Esophagus squamous epithelium (tissue), 5 donors: ENCODE measurements around the gene PTPN14. TPM values are rescaled to one million over a fixed set of nuclear protein-coding genes. Genes with fewer than 3 reads are reported as not detected.

ENCODE experiments used
- DNase-seq: peaks from one replicate; lab custom pipeline; 2025; lab: John Stamatoyannopoulos, UW
- H3K27ac ChIP-seq, 4 donors: fragments of 200-600 bp; sonication (generic); one replicate each; pipeline ENCODE4 v1.5.1; 2016 to 2019; ENCODE audit warnings: mild to moderate bottlenecking in 1 of 4
- H3K27me3 ChIP-seq, 4 donors: fragments of 200-600 bp; sonication (generic); 1 replicate in 3 of 4; 2 replicates in 1 of 4; pipeline versions ENCODE4 v1.5.1 to v1.6.0; 2017 to 2021; ENCODE audit warnings: antibody characterized with exemption in 1 of 4
- H3K36me3 ChIP-seq, 3 donors: fragments of 200-600 bp; sonication (generic); one replicate each; pipeline ENCODE4 v1.5.1; 2016 to 2019
- H3K4me1 ChIP-seq, 3 donors: fragments of 200-600 bp; sonication (generic); one replicate each; pipeline ENCODE4 v1.5.1; 2017 to 2019
- H3K4me3 ChIP-seq, 4 donors: fragments of 200-600 bp; sonication (generic); 1 replicate in 3 of 4; 2 replicates in 1 of 4; pipeline ENCODE4 v1.5.1; 2016 to 2019; ENCODE audit warnings: mild to moderate bottlenecking in 2 of 4, moderate library complexity in 1 of 4
- H3K9me3 ChIP-seq, 3 donors: fragments of 200-600 bp; sonication (generic); one replicate each; pipeline ENCODE4 v1.5.1; 2016 to 2019
- CTCF ChIP-seq, 6 experiments: fragments of 450-650 bp in 4 of 6; fragments of 200-600 bp in 2 of 6; sonication (generic) in 2 of 6; IDR thresholded peaks; one replicate each; pipeline ENCODE4 v1.5.1; 2016 to 2019; ENCODE audit warnings: antibody characterized with exemption in 6 of 6, mild to moderate bottlenecking in 4 of 6, moderate library complexity in 4 of 6
- POLR2A ChIP-seq, 4 donors: fragments of 450-650 bp; IDR thresholded peaks; one replicate each; pipeline ENCODE4 v1.6.1; 2017; ENCODE audit warnings: antibody characterized with exemption in 4 of 4, mild to moderate bottlenecking in 4 of 4, moderate library complexity in 3 of 4
- WGBS, 2 donors: methylation state at CpG; one replicate each; pipeline ENCODE4 v1.1.5; 2018; 5-methylcytosine and 5-hydroxymethylcytosine counted together
- intact Hi-C: fragments of 100-400 bp; cut with DNase I; formaldehyde crosslinking; loops from one replicate; pipeline ENCODE4 v1.15.0; 2022
- total RNA-seq, 4 donors: library from RNA; depleted of rRNA; stranded (reverse); fragments of >200 nt; gene quantifications; one replicate each; pipeline ENCODE4 v1.1.0, GENCODE V29; 2016
- donor health status: DM: yes; HTN: yes; CAD: no.

PTPN14 gene
- total RNA-seq, 4 donors from 2014 or later = 14.4 to 28.8 (median 15.7) TPM

DNA sequence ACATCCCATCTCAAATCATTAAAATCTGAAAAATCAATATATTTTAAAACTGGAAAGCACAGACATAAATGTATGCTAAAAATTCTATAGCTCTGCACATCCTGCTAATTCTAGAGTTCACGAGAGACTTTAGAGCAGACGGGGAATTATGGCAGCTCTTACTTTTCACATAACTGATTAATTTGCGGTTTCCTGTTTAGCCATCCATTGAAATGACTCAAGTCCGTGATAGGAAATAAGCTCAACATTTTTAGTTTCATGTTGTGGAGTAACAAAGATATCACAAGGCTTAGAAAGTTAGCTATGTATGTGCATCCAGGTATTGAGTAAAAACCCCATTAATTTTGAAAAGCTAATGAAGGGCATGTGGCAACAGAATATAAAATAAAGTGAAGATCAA, 147.2 kb downstream of the PTPN14 start:
- no peaks in the 10 kb centered on the region for H3K9me3 ChIP-seq
- no peak for TF ChIP-seq POLR2A (IDR thresholded peaks at IDR 0.05)
- intact Hi-C loops = no loop called here
- H3K4me1 ChIP-seq = peaks cover 0 to 8% (median 8%) of the 10 kb centered on the region in 3 donors
- H3K36me3 ChIP-seq = peaks cover 0 to 38% (median 0%) of the 10 kb centered on the region in 3 donors
- no peaks in the 10 kb centered on the region for H3K27me3 ChIP-seq
- H3K27ac ChIP-seq = peak overlapping the region in 2 of 4 donors; percentile 37 to 52
- DNase-seq = no peak
- WGBS, 2 donors = 49 to 53% methylated on average over 4 of the region's 4 CpGs
- H3K4me3 ChIP-seq = no peak overlapping the region

DNA sequence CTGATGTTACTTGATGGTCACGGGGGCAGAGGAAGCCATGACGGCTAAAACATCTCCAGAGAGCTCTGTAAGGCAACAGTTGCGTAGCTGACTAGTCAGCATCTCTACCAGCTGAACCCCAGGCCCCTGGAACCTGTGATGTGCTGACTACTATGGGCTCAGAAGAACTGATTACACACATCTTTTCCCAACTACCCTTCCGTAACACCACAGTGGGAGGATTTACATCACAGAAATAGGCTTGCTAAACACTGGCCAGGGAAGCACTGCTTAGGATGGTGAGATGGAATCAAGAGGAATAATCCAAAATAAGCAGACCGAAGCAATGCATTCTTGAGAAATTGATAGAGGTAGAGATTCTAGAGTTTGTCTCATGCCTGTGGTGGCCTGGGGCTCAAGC, 148.0 kb downstream of the PTPN14 start:
- 77 to 95% methylated on average over 3 to 5 of the region's 5 CpGs for WGBS, 2 donors
- Histone ChIP-seq H3K27ac (peak overlapping the region in 1 of 4 donors; percentile 49), H3K9me3 (no peaks in the 10 kb centered on the region), H3K4me3 (no peak overlapping the region), H3K4me1 (peaks cover 0 to 8% (median 8%) of the 10 kb centered on the region in 3 donors), H3K27me3 (no peaks in the 10 kb centered on the region), H3K36me3 (peaks cover 0 to 45% (median 0%) of the 10 kb centered on the region in 3 donors)
- intact Hi-C loops = no loop called here
- no peak for TF ChIP-seq POLR2A (IDR thresholded peaks at IDR 0.05)
- TF ChIP-seq CTCF (IDR thresholded peaks at IDR 0.05) = no peak
- no peak for DNase-seq

DNA sequence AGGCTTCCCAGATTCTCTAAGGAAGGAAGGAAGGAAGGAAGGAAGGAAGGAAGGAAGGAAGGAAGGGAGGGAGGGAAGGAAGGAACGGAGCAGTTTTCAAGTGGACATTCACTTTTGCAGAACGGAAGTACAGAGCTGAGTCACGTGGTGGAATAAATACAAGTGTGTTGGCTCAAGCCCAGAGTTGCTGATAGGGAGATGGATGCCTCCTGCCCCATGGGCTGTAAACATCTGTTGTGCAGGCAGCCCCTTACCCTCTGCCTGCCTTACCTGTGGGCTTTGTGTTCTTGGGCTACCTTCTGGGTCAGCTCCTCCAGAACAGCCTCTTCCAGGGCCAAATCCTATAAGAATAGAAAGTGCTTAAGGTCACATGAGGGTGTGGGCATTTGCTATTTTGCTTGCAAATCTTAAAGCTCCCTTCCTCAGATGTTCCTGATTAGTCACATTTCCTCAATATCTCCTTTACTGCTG, 148.8 kb downstream of the PTPN14 start:
- DNase-seq = no peak
- peaks cover 0 to 53% (median 0%) of the 10 kb centered on the region in 3 donors for H3K36me3 ChIP-seq
- no peaks in the 10 kb centered on the region for H3K27me3 ChIP-seq
- no peak for TF ChIP-seq POLR2A (IDR thresholded peaks at IDR 0.05)
- no peak for TF ChIP-seq CTCF (IDR thresholded peaks at IDR 0.05)
- no peaks in the 10 kb centered on the region for H3K9me3 ChIP-seq
- no peak overlapping the region for H3K4me3 ChIP-seq
- intact Hi-C loops = no loop called here
- peak overlapping the region in 1 of 4 donors; percentile 44 for H3K27ac ChIP-seq
- H3K4me1 ChIP-seq = peaks cover 0 to 8% (median 8%) of the 10 kb centered on the region in 3 donors
- 22 to 27% methylated on average over 3 of the region's 3 CpGs for WGBS, 2 donors

- no peaks in the 10 kb centered on the region for H3K9me3 ChIP-seq
- no peaks in the 10 kb centered on the region for H3K27me3 ChIP-seq
- TF ChIP-seq CTCF (IDR thresholded peaks at IDR 0.05) = no peak
- WGBS, 2 donors = 58 to 73% methylated on average over 3 of the region's 3 CpGs
- H3K36me3 ChIP-seq = peaks cover 0 to 63% (median 0%) of the 10 kb centered on the region in 3 donors
- peaks cover 0 to 8% (median 8%) of the 10 kb centered on the region in 3 donors for H3K4me1 ChIP-seq
- no peak overlapping the region for H3K4me3 ChIP-seq
- H3K27ac ChIP-seq = no peak overlapping the region
- intact Hi-C loops = no loop called here
- no peak for DNase-seq
These were observed 149.7 kb downstream of the PTPN14 start for GRCh38 chr1:214401666-214402065.

DNA sequence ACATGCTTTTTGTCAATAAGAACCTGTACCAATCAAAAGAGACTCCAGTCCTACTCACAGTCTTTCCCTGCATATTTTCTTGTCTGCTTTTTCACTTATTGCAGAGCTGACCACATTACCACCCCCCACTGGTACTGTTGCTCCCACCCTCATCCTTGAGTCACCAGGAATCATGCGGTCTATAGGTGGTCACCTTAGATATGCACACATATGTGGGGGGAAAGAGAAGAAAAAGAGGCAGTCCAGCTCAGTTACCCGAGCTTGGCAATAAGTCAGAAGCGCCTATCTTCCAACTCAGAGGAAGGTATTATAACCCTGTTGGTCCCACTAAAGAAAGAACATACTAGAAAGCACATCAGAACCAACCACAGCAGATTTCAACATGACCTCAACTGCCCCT, 151.3 kb downstream of the PTPN14 start:
- no peaks in the 10 kb centered on the region for H3K9me3 ChIP-seq
- H3K27me3 ChIP-seq = no peaks in the 10 kb centered on the region
- DNase-seq = no peak
- no peak for TF ChIP-seq CTCF (IDR thresholded peaks at IDR 0.05)
- WGBS, 2 donors = 91 to 92% methylated on average over 3 of the region's 3 CpGs
- no peak overlapping the region for H3K27ac ChIP-seq
- no peak overlapping the region for H3K4me3 ChIP-seq
- peaks cover 0 to 71% (median 0%) of the 10 kb centered on the region in 3 donors for H3K36me3 ChIP-seq
- intact Hi-C loops = no loop called here
- peaks cover 0 to 8% (median 7%) of the 10 kb centered on the region in 3 donors for H3K4me1 ChIP-seq

GRCh38 chr1:214398490-214398889, 152.9 kb downstream of the PTPN14 start:
- 96 to 100% methylated on average over 6 of the region's 6 CpGs for WGBS, 2 donors
- intact Hi-C loops = no loop called here
- Histone ChIP-seq H3K9me3 (no peaks in the 10 kb centered on the region), H3K27ac (no peak overlapping the region), H3K4me1 (no peaks in the 10 kb centered on the region), H3K27me3 (no peaks in the 10 kb centered on the region), H3K4me3 (no peak overlapping the region), H3K36me3 (peaks cover 0 to 88% (median 0%) of the 10 kb centered on the region in 3 donors)
- TF ChIP-seq CTCF (IDR thresholded peaks at IDR 0.05) (no peak), POLR2A (IDR thresholded peaks at IDR 0.05) (no peak)
- no peak for DNase-seq
